Measurements from ENCODE around the gene C17orf113. TPM values are rescaled to one million over a fixed set of nuclear protein-coding genes. Genes with fewer than 3 reads are reported as not detected.

The C17orf113 gene
- total and polyA plus RNA-seq, 2 of the 13 experiments (the other 11 are each of a cell fraction or from before 2014, with no cell fraction given) = 0.87 to 1.1 TPM

GRCh38 chr17:42060231-42060630 is 9.8 kb upstream of the C17orf113 start:
- Histone ChIP-seq H2AFZ (ENCODE audit: low read length) (no peak overlapping the region), H3K27ac (ENCODE audit: extremely low read length, insufficient read depth, low read length) (no peak overlapping the region), H3K4me1 (ENCODE audit: insufficient read depth, low read length) (peaks cover 10% of the 10 kb centered on the region), H3K79me2 (ENCODE audit: insufficient read depth, low read length) (no peaks in the 10 kb centered on the region), H3K4me3 (replicated peaks in 1 of 3; ENCODE audit: insufficient read depth in 1 of 3, low read depth in 2 of 3, low read length in 3 of 3) (no peak overlapping the region), H3K9me3 (ENCODE audit: low read length) (no peaks in the 10 kb centered on the region), H4K20me1 (ENCODE audit: insufficient read depth, low read length) (no peaks in the 10 kb centered on the region), H3K4me2 (ENCODE audit: low read depth, low read length) (no peak overlapping the region), H3K9ac (ENCODE audit: insufficient read depth, low read depth, low read length) (no peak overlapping the region), H3K27me3 (ENCODE audit: control insufficient read depth in 1 of 2, insufficient read depth in 2 of 2, low read length in 2 of 2) (no peaks in the 10 kb centered on the region), H3K36me3 (replicated peaks in 1 of 2; ENCODE audit: control insufficient read depth in 1 of 2, insufficient read depth in 2 of 2, low read length in 2 of 2) (no peaks in the 10 kb centered on the region)
- BruUV-seq (replicated peaks) = no TSS peak
- CTCF ChIA-PET (ENCODE audit: low intra/inter-chr PET ratio, low total read pairs) = no interaction called here
- WGBS (ENCODE audit: low lambda C conversion rate) = 35% methylated on average over 4 of the region's 4 CpGs
- intact Hi-C loops (cut with micrococcal nuclease; ENCODE audit: unreplicated experiment) (no loop called here), in situ Hi-C loops (cut with HindIII; ENCODE audit: extremely low pct_ligation_motif_present, low pct_unique_long_range_greater_than_20kb) (loop anchor here (5.0 kb wide), 1 partner anchor 98 kb away; no protein-coding TSS in a partner anchor)
- no peak for DNase-seq (ENCODE audit: low spot score)
- FAIRE-seq = no peak
- POLR2A ChIA-PET = no interaction called here
- ATAC-seq = no peak
- no peak for TF ChIP-seq ZBTB42 (CRISPR knock-in tag; IDR thresholded peaks at IDR 0.05)
- no peak for TF ChIP-seq ZNF556 (CRISPR knock-in tag; IDR thresholded peaks at IDR 0.05; ENCODE audit: borderline replicate concordance)
- TF ChIP-seq FOXO4 (CRISPR knock-in tag; conservative IDR thresholded peaks at IDR 0.05) = no peak
- no peak for TF ChIP-seq ZNF576 (CRISPR knock-in tag; IDR thresholded peaks at IDR 0.05)
- no peak for TF ChIP-seq ZNF773 (CRISPR knock-in tag; IDR thresholded peaks at IDR 0.05; ENCODE audit: borderline replicate concordance)
- TF ChIP-seq TBX2 (CRISPR knock-in tag; IDR thresholded peaks at IDR 0.05; ENCODE audit: borderline replicate concordance) = no peak
- no peak for TF ChIP-seq ZNF879 (CRISPR knock-in tag; IDR thresholded peaks at IDR 0.05)
- TF ChIP-seq SPEN (CRISPR knock-in tag; IDR thresholded peaks at IDR 0.05; ENCODE audit: low read depth) = no peak
- no peak for TF ChIP-seq GLI4 (CRISPR knock-in tag; IDR thresholded peaks at IDR 0.05; ENCODE audit: borderline replicate concordance)

All from HepG2 (cell line).